SH-SY5Y (cell line): Measurements from ENCODE around the gene COQ8A.

Experiments
- GATA2 ChIP-seq: IDR thresholded peaks from 2 replicates; pipeline ENCODE4 v1.6.1; 2011; ENCODE audit warnings: mild to moderate bottlenecking, low read depth, low read length
- GATA3 ChIP-seq: IDR thresholded peaks from 2 replicates; pipeline ENCODE4 v1.6.1; 2011; ENCODE audit warnings: low read depth, mild to moderate bottlenecking, low read length, moderate library complexity

DNA sequence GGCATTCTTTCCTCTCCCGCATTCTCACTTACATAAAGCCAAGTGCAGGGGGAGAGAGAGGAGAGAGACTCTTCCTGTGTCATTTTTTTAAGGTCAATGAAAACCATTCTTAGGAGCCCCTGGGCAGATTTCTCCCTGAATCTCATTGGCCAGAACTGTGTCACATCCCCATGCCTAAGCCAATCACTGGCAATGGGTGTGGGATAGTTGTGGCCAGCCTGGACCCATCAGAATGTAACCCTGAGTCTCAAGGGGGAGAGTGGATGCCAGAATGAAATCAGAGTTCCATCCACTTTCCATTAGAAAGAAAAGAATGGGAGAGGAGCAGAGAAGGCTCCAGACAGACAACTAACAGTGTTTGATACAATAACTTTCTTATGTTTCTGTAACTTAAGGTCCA is 31.2 kb upstream of the COQ8A start:
- TF ChIP-seq GATA2, result no peak
- no peak for TF ChIP-seq GATA3
